ENCODE data around the gene BOLL.
A peak's percentile ranks its signal among the peaks of the same experiment; 100 is the strongest.

Gene BOLL

DNA sequence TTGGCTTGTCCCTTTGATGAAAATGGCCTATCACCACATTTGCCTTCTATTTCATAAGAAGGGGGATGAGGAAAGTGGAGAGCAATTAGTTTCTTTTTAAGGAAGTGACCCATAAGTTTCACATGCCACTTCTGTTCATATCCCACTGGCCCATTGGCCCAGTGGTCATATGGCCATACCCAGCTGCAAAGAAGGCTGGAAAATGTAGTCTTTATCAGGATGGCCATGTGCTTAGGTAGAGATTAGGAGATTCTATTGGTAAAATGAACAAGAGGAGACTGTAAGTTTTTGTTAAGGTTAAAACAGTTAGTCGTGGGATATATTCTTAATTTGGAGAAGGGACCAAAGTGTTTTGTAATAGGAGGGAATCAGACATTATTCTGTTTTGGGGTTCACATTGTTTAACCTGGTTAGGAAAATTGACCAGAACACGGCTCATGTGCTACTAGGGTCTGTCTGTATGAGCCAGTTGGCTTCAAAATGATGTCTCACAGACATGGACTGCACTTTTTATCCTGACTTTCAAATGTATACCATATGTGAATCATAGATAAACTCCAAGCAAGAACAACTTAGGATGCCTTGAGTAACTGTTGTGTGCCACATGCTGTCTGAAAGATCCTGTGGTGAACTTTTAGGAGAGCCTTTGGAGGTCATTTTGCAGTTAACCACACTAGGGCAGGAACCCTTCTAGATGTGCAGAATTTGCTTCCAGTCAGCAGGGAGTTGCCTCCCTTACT is 36.6 kb upstream of the BOLL start:
- H3K36me3 ChIP-seq: no peaks in the 10 kb centered on the region
- DNase-seq: no peak
- no peaks in the 10 kb centered on the region for H3K27me3 ChIP-seq (ENCODE audit: insufficient read depth, low read depth, severe bottlenecking)
- H3K27ac ChIP-seq: no peak overlapping the region
- TF ChIP-seq CTCF (IDR thresholded peaks at IDR 0.05; ENCODE audit: low read depth, low read length): no peak
- H3K9me3 ChIP-seq (ENCODE audit: severe bottlenecking): no peaks in the 10 kb centered on the region
- no peak overlapping the region for H3K4me3 ChIP-seq (ENCODE audit: low read depth, low read length)

GRCh38 chr2:197814526-197814925 is 29.4 kb upstream of the BOLL start:
- TF ChIP-seq CTCF (IDR thresholded peaks at IDR 0.05; ENCODE audit: low read depth, low read length): no peak
- DNase-seq: no peak
- H3K27ac ChIP-seq: no peak overlapping the region
- H3K36me3 ChIP-seq: no peaks in the 10 kb centered on the region
- H3K4me3 ChIP-seq (ENCODE audit: low read depth, low read length): no peak overlapping the region
- H3K9me3 ChIP-seq (ENCODE audit: severe bottlenecking): no peaks in the 10 kb centered on the region
- H3K27me3 ChIP-seq (ENCODE audit: insufficient read depth, low read depth, severe bottlenecking): no peaks in the 10 kb centered on the region

- Histone ChIP-seq H3K4me3 (ENCODE audit: low read depth, low read length) (no peak overlapping the region), H3K36me3 (no peaks in the 10 kb centered on the region), H3K27ac (no peak overlapping the region), H3K9me3 (ENCODE audit: severe bottlenecking) (no peaks in the 10 kb centered on the region), H3K27me3 (ENCODE audit: insufficient read depth, low read depth, severe bottlenecking) (no peaks in the 10 kb centered on the region)
- no peak for DNase-seq
- peak; percentile 48 for TF ChIP-seq CTCF (IDR thresholded peaks at IDR 0.05; ENCODE audit: low read depth, low read length)
Measured at GRCh38 chr2:197813093-197813787, 28.1 kb upstream of the BOLL start.

DNA sequence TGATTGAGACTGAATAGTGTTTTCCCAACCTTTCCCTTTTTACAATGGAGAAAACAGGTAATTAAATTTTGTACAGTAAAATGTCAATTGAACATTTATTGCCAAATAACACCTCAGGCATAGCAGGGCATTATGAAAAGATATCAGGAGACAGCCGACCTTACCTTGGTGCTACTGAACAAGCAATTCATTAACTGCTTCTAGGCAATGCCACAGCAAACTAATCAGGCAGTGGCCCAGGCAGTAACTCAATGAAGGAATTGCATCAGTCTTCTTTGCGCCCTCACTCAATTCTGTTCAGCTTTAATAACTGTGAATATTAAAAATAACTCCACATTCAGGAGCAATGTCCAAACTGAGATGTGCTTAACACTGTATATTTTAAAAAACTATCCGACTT is 25.4 kb upstream of the BOLL start:
- H3K4me3 ChIP-seq (ENCODE audit: low read depth, low read length): no peak overlapping the region
- peaks cover 2% of the 10 kb centered on the region for H3K27me3 ChIP-seq (ENCODE audit: insufficient read depth, low read depth, severe bottlenecking)
- H3K36me3 ChIP-seq: no peaks in the 10 kb centered on the region
- no peak for TF ChIP-seq CTCF (IDR thresholded peaks at IDR 0.05; ENCODE audit: low read depth, low read length)
- no peak for DNase-seq
- H3K9me3 ChIP-seq (ENCODE audit: severe bottlenecking): no peaks in the 10 kb centered on the region
- no peak overlapping the region for H3K27ac ChIP-seq

- Histone ChIP-seq H3K36me3 (no peaks in the 10 kb centered on the region), H3K9me3 (ENCODE audit: severe bottlenecking) (no peaks in the 10 kb centered on the region), H3K27me3 (ENCODE audit: insufficient read depth, low read depth, severe bottlenecking) (peaks cover 7% of the 10 kb centered on the region), H3K27ac (no peak overlapping the region), H3K4me3 (ENCODE audit: low read depth, low read length) (no peak overlapping the region)
- no peak for TF ChIP-seq CTCF (IDR thresholded peaks at IDR 0.05; ENCODE audit: low read depth, low read length)
- DNase-seq: no peak
Measured at GRCh38 chr2:197810016-197810415, 24.9 kb upstream of the BOLL start.

Measured in WERI-Rb-1 (cell line).